Kidney tubule cell (primary cell): ENCODE measurements around the gene C16orf90.

Source experiments
- DNase-seq: peaks from one replicate; pipeline ENCODE4 v3.0.0-alpha.2; 2018; ENCODE audit warnings: low spot score

C16orf90 gene

GRCh38 chr16:3495176-3495575, at the start of gene C16orf90:
C16orf90 (minus strand) TSS chr16:3495489; CDS start chr16:3495421, 68 bp downstream.
- no peak for DNase-seq

GRCh38 chr16:3542601-3543373, 47.5 kb upstream of the C16orf90 start:
- DNase-seq = no peak

GRCh38 chr16:3541527-3542155, 46.4 kb upstream of the C16orf90 start:
- DNase-seq = no peak

GRCh38 chr16:3538222-3538621, 42.9 kb upstream of the C16orf90 start:
- DNase-seq = no peak

GRCh38 chr16:3536851-3537250, 41.6 kb upstream of the C16orf90 start:
- DNase-seq = no peak

- DNase-seq = no peak
Measured at GRCh38 chr16:3536271-3536731, 41.0 kb upstream of the C16orf90 start.

- no peak for DNase-seq
Measured at GRCh38 chr16:3534126-3534525, 38.8 kb upstream of the C16orf90 start.

- no peak for DNase-seq
Measured at GRCh38 chr16:3532741-3533140, 37.5 kb upstream of the C16orf90 start.

- peak; percentile 57 for DNase-seq
Measured at GRCh38 chr16:3530371-3530914, 35.2 kb upstream of the C16orf90 start.

- no peak for DNase-seq
Measured at GRCh38 chr16:3529175-3529574, 33.9 kb upstream of the C16orf90 start.

GRCh38 chr16:3528406-3528805, 33.1 kb upstream of the C16orf90 start:
- DNase-seq = no peak

- DNase-seq = peak; percentile 72
Measured at GRCh38 chr16:3527216-3527829, 32.0 kb upstream of the C16orf90 start.

GRCh38 chr16:3525951-3526350, 30.7 kb upstream of the C16orf90 start:
- DNase-seq = no peak

- DNase-seq = no peak
Measured at GRCh38 chr16:3523281-3523680, 28.0 kb upstream of the C16orf90 start.

- no peak for DNase-seq
Measured at GRCh38 chr16:3520841-3521240, 25.6 kb upstream of the C16orf90 start.

- no peak for DNase-seq
Measured at GRCh38 chr16:3520413-3520812, 25.1 kb upstream of the C16orf90 start.

GRCh38 chr16:3519581-3519980, 24.3 kb upstream of the C16orf90 start:
- DNase-seq = no peak

GRCh38 chr16:3518986-3519348, 23.7 kb upstream of the C16orf90 start:
- no peak for DNase-seq

GRCh38 chr16:3518292-3518985, 23.1 kb upstream of the C16orf90 start:
- no peak for DNase-seq

- DNase-seq = no peak
Measured at GRCh38 chr16:3515897-3516296, 20.6 kb upstream of the C16orf90 start.

GRCh38 chr16:3514621-3515020, 19.3 kb upstream of the C16orf90 start:
- DNase-seq = no peak

- no peak for DNase-seq
Measured at GRCh38 chr16:3513892-3514583, 18.7 kb upstream of the C16orf90 start.
